ENCODE data around the gene DOCK2. TPM values are rescaled to one million over a fixed set of nuclear protein-coding genes. Genes with fewer than 3 reads are reported as not detected.
"Not testable (repeated sequence)": the region's sequence is repeated elsewhere in the genome, so short reads cannot be mapped to it uniquely, and the experiment has no call there.

DOCK2 gene
- total and polyA plus RNA-seq, 7 donors, result 2.3 to 21.1 (median 12.5) TPM

DNA sequence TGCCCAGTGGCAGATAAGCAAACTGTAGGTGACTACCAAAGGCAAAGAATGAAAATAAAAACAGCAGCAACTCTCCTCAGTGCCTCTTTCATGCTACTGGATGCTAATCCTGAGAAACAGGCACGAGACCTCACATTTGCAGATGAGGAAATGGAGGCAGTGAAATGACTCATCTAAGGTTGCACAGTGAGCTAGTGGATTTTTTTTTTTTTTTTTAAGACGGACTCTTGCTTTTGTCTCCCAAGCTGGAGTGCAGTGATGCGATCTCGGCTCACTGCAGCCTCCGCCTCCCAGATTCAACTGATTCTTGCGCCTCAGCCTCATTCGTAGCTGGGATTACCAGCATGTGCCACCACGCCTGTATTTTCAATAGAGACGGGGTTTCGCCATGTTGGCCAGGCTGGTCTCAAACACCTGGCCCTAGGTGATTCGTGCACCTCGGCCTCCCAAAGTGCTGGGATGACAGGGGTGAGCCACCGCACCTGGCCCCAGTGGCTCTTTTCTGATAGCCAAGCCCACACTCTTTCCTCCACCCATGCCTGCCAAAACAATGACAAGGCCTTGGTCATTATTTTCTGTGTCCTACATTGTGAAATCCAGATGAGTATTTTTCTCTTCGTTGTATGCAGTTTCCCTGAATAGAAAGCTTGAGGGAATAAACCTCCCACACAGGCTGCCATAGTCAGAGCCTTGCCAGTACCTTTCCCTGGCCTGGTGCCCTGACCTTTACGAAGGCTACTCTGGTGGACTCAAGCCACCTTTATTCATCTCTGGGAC, 19.2 kb downstream of the DOCK2 start:
- Histone ChIP-seq H3K36me3 (no peaks in the 10 kb centered on the region), H3K4me1 (peaks cover 0 to 8% (median 3%) of the 10 kb centered on the region in 4 donors), H3K9me3 (no peaks in the 10 kb centered on the region), H3K27me3 (no peaks in the 10 kb centered on the region), H3K27ac (no peak overlapping the region), H3K4me3 (no peak overlapping the region)
- TF ChIP-seq POLR2AphosphoS5 (IDR thresholded peaks at IDR 0.05), result no peak
- TF ChIP-seq EP300 (IDR thresholded peaks at IDR 0.05), result no peak
- no peak for DNase-seq
- 83 to 86% methylated on average over 15 of the region's 15 CpGs for WGBS, 2 donors
- intact Hi-C loops (cut with DNase I), result no loop called here

DNA sequence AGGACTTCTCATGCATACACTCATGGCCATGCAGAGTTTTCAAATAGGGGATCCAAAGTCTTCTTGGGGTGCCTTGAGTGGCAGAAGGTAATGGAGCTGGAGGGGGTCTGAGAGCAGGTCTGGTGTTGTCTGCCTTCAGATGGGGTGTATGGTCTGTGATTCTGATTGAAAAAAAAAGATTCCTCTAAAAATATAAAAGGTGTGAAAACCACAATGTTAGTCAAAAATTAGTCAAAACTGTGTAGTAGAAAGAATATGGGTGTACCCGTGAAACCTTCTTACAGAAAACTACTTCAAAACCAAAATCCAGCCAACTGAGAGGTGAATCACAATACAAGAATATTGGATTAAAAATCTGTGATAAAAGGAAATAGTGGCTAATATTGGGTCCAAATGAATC, 20.1 kb downstream of the DOCK2 start:
- no peaks in the 10 kb centered on the region for H3K9me3 ChIP-seq
- TF ChIP-seq CTCF (IDR thresholded peaks at IDR 0.05) (no peak), POLR2A (IDR thresholded peaks at IDR 0.05) (no peak), EP300 (IDR thresholded peaks at IDR 0.05) (no peak), POLR2AphosphoS5 (IDR thresholded peaks at IDR 0.05) (no peak)
- no peaks in the 10 kb centered on the region for H3K36me3 ChIP-seq
- 69 to 71% methylated on average over 1 of the region's 1 CpG for WGBS, 2 donors
- no peak overlapping the region for H3K27ac ChIP-seq
- intact Hi-C loops (cut with DNase I), result no loop called here
- peaks cover 0 to 2% (median 0%) of the 10 kb centered on the region in 4 donors for H3K4me1 ChIP-seq
- no peak for DNase-seq
- no peaks in the 10 kb centered on the region for H3K27me3 ChIP-seq
- no peak overlapping the region for H3K4me3 ChIP-seq

DNA sequence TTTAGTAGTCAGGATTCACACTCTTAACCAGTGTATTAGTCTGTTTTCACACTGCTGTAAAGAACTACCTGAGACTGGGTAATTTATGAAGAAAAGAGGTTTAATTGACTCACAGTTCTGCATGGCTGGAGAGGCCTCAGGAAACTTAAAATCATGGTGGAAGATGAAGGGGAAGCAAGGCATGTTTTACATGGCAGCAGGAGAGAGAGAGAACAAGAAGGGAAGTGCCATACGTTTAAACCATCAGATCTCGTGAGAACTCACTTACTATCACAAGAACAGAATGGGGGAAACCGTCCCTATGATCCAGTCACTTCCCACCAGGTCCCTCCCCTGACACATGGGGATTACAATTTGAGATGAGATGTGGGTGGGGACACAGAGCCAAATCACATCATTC, 25.4 kb downstream of the DOCK2 start:
- H3K27ac ChIP-seq; H3K4me3 ChIP-seq; H3K9me3 ChIP-seq; H3K36me3 ChIP-seq; H3K4me1 ChIP-seq; H3K27me3 ChIP-seq; DNase-seq; intact Hi-C loops (cut with DNase I): not testable (repeated sequence)
- WGBS, 2 donors, result 84 to 93% methylated on average over 3 of the region's 3 CpGs

GRCh38 chr5:169663537-169663936, 26.5 kb downstream of the DOCK2 start:
- Histone ChIP-seq H3K27me3 (no peaks in the 10 kb centered on the region), H3K36me3 (no peaks in the 10 kb centered on the region), H3K9me3 (no peaks in the 10 kb centered on the region), H3K4me3 (no peak overlapping the region), H3K27ac (no peak overlapping the region), H3K4me1 (no peaks in the 10 kb centered on the region)
- WGBS, 2 donors, result 52 to 83% methylated on average over 1 of the region's 1 CpG
- no peak for DNase-seq
- intact Hi-C loops (cut with DNase I), result no loop called here
- no peak for TF ChIP-seq CTCF (IDR thresholded peaks at IDR 0.05)
- TF ChIP-seq POLR2A (IDR thresholded peaks at IDR 0.05), result no peak
- no peak for TF ChIP-seq EP300 (IDR thresholded peaks at IDR 0.05)
- TF ChIP-seq POLR2AphosphoS5 (IDR thresholded peaks at IDR 0.05), result no peak

DNA sequence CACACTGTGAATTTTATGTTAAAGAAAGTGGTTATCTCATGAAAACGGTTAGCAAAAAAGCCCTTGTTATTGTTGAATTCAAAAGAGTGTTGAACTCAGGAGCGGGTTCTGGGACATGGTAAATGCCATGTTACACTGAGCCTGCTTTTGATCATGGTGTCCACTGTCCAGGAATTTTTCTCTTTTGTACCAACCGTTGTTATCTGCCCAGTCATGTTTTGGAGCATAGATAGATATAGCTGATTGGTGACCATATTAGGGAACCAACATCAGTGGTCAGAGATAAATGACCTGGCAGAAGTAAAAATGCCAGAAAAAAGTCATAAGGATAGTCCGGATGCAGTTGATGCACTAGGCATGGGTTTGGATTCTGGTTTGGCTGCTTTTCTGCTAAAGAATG, 29.3 kb downstream of the DOCK2 start:
- no peak for DNase-seq
- Histone ChIP-seq H3K27ac (no peak overlapping the region), H3K36me3 (no peaks in the 10 kb centered on the region), H3K9me3 (no peaks in the 10 kb centered on the region), H3K4me3 (no peak overlapping the region), H3K4me1 (no peaks in the 10 kb centered on the region), H3K27me3 (no peaks in the 10 kb centered on the region)
- intact Hi-C loops (cut with DNase I), result no loop called here
- WGBS, 2 donors, result 81 to 84% methylated on average over 4 of the region's 4 CpGs
- TF ChIP-seq EP300 (IDR thresholded peaks at IDR 0.05) (no peak), POLR2AphosphoS5 (IDR thresholded peaks at IDR 0.05) (no peak), CTCF (IDR thresholded peaks at IDR 0.05) (no peak), POLR2A (IDR thresholded peaks at IDR 0.05) (no peak)
